Activated T-cell treated with anti-CD3 and anti-CD28 coated beads for 1 hour (primary cell): ENCODE results near the gene ADNP.

ENCODE experiments used
- DNase-seq: peaks from one replicate; pipeline ENCODE4 v3.0.0-alpha.2; 2020; ENCODE audit warnings: low read depth

The ADNP gene

GRCh38 chr20:50932016-50932485 lies 814 bp upstream of the ADNP start:
- no peak for DNase-seq

DNA sequence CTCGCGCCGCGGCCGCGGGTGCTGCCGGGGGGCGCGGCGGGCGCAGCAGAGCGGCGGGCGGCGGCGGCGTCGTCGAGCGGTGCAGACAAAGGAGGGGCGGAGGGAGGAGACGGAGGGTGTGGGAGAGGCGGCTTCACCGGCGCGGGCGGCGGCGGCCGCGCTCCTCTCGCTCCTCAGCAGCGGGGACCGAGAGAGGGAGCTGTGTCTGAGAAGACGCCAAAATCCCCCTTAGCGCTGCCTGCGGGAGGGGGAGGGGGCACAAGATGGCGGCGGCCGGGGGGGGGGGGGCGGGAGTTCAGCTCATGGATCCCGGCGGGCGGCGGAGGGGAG lies 296 bp downstream of the ADNP start:
- no peak for DNase-seq

DNA sequence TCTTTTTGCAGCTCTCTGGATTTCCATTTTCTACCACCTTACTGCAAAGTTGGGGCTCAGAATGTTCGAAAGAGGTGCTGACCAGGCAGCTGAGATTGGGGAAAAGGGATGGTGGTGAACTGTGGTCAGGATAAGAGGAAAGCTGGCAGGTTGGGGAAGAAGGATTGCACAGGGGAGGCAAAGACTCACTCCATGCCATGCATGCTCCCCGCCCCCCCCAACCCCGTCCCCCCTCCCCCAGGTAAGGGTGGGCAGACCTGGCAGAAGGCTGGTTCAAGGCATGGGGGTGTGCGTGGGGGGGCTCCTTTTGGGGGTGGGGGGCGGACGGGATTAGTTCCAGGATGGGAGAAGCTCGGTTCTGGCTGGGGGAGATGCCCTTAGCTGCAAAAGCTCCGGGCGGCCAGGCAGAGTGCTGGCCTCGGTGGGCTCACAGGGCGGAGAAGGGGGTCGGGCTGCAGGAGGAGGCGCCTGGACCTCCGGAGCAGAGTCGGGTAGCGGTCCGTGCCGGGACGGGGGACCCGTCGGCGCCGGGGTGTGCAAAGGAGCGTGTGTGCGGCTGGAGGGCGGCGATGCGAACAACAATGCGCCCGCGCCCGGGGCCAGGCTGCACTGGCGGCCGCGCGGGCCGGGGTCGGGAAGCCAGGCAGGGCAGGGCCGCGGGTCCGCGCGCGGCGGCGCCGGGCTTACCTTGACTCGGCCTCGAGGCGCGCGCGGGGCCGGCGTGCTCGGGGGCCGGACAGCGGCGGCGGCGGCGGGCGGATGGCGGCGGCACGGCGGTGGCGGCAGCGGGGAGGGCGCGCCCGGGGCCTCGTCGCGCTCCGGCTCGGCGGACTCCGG lies 880 bp downstream of the ADNP start:
- peak; percentile 17 for DNase-seq

DNA sequence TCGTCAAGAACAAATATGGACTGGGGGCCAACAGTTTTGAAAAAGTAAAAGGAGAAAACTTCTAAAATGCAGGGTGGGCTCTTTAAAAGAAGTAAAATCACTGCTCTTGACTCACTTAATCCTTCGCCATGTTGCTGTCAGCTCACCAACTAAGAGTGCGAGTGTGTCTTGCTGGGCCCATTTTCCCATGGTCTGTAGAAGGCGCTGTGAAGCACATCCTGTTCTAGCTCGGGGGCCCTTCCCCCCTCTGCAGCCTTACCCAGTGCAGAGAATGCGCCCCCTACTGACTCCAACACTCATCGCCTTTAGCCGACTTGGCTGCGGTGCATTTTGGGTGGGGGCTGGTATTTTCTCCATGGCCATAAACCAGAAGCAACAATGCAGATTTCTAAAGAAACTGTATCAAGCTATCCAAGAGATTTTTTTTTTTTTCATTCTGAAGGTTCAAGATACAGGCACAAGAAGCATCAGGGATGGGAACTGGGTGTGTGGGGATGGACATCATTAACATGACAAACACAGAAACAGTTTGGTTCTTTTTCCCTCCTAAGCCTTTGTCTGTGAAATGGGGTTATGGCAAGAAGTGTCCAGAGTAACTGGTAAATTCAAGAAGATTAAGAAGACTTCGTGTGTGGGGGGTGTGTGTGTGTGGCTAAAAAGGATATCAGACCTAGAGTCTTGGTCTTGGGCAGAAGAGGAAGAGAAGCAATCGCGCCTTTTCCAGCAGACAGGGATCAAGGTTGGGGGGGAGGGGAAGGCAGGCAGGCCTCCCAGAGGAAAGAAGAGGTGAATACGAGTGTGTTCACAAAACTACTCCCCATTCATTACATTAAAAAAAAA lies 1.7 kb downstream of the ADNP start:
- DNase-seq, result peak; percentile 80

DNA sequence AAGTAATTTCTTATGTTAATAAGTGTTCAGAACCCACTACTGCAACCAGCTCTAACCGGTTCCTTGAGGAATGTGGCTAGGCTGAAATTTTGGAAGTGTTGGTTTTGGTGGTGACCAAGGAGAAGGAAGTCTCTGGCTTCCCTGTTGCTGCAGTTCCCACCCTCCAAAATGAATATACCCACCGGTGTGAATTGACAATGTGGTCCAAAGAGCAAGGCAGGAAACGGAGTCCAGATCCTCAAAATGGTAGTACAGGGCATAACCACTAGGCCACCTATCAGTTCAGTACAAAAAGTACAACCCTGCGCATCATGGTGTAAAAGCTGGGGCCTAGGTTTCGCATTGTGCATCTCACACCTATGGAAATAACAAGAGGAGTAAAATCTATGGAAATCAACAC lies 2.8 kb downstream of the ADNP start:
- DNase-seq, result no peak

GRCh38 chr20:50926530-50926929 lies 4.7 kb downstream of the ADNP start:
- no peak for DNase-seq

DNA sequence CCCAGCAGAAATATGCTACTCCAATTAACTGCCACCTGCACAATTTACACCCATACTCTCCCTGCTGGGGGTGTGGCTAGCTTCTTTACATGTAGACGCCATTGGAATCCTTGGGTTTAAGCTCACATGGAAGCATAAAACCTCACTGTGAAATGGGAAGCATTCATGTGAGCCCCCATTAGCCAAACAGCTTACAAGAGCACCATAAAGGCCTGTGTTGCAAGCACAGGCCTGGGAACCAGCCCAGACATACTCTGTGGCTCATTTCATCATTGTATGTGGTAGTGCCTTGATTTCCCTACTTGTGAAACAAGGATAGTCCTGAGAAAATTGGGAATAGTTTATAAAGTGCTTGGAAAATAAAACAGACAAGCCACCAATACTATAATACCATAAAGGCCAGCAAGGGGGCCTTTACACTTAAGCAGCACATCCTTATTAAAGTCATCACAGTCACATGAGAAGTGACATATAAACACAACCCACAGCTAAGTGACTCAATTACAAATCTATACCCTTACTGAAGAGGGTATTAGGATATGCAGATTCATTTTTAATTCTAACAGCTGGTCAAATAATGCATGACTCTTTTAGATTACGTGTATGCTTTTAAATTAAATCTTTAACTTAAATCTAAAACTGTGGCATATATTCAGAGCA lies 6.8 kb downstream of the ADNP start:
- DNase-seq, result no peak

- no peak for DNase-seq
Observed at GRCh38 chr20:50921803-50922501, 9.3 kb downstream of the ADNP start.

DNA sequence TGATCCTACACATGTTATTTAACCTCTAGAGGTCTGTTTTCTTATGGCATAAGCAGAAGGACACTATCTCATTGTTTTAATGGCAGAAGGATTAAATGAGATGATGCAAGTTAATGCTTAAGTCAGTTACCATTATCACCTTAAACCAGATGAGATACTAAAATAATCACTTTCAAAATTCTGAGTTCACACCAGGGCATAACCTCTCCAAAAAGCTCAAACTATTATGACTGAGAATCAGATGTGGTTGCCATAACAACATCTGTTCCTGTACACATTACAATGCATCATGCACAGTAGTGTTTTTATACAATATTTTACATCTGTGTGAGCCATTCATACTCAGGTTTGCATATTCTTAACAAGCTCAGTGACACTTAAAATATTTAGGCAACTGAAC lies 10.2 kb downstream of the ADNP start:
- DNase-seq, result no peak

DNA sequence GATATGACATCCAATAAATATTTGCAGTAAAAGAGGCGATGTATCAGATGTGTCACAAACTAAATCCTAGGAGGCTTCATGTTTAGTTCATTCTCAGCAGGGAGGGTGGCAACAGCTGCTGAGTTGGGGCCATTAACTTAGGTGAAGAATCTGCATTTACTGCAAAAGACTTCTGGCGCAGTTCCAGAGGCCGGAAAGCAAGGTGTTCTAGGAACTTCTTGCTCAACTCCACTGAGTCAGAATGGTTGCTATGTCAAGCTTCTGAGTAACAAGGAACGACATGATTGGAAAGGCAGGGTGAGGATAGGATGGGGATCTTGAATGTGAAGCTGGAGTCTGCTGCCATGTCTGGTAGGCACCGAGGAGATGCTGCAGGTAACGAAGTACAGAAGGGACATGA lies 11.7 kb downstream of the ADNP start:
- DNase-seq, result no peak

- DNase-seq, result no peak
Observed at GRCh38 chr20:50918403-50918802, 12.8 kb downstream of the ADNP start.

DNA sequence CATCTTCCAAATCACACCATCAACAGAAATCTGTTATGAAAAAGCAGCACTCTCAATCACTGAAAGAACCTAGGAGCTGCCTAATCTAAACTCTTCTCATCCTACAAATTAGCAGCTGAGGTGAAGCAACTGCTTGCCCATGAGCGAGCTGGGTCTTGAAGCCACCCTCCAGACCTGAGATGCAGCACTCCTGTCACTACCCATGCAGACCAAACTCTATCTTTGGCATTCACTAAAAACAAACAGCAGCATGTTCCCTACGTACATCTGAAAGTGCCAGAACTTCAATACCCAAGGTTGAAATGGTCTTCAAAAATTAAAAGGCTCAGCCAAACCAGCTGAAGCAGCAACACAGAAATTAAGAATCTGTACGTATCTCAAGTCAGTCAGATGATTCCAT lies 14.3 kb downstream of the ADNP start:
- no peak for DNase-seq

- DNase-seq, result no peak
Observed at GRCh38 chr20:50916257-50916656, 15.0 kb downstream of the ADNP start.

- DNase-seq, result no peak
Observed at GRCh38 chr20:50915424-50915823, 15.8 kb downstream of the ADNP start.

DNA sequence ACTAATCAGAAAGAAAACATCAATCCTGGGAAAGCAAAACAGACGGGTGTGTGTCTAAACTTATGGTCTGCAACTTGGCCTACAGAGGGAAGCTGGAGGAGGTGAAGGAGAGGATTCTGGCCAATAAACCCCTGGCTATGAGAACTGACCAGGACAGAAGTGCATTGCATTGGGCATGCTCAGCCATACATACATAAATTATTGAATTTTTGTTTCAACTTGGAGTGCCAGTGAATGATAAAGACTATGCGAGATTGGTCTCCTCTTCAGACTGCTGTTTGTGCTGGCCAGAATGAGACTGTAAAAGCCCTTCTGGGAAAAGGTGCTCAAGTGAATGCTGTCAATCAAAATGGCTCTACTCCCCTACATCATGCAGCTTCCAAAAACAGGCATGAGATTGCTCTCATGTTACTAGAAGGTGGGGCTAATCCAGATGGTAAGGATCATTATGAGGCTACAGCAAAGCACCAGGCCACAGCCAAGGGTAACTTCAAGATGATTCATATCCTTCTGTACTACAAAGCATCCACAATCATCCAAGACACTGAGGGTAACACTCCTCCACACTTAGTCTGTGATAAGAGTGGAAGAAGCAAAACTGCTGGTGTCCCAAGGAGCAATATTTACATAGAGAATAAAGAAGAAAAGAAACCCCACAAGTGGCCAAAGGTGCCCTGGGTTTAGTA lies 17.4 kb downstream of the ADNP start:
- DNase-seq, result no peak

DNA sequence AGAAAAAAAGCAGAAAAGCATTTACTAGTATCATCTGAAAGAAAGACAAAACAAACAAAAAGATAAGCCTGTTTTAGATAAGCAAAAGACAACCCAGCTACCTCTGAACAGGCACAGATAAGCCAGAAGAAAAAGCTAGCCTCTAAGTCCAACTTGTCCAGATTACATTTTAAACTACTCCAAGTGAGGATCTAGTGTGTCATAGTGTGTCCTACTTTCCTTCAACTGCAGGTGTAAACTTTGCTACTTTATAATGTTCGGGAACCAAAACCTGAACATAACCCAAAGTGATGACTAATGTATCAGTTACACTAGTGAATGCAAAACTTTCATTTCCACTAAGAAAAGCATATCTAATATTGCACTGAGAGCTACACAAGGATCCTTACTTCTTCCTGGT lies 19.5 kb downstream of the ADNP start:
- no peak for DNase-seq

DNA sequence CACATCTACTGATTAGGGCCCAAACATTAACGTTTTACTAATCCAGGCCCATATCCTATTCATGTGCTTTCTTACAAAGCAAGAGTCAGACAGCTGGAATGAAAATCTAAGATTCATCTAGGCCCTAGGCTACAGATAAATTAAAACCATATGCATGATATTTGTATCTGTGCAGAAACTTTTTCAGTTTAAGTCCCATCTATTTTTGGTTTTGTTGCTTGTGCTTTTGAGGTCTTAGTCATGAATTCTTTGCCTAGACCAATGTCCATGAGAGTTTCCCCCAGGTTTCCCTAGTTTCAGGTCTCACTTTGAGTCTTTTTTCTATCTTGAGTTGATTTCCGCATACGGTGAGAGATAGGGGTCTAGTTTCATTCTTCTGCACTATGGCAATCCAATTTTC lies 20.2 kb downstream of the ADNP start:
- DNase-seq, result no peak

DNA sequence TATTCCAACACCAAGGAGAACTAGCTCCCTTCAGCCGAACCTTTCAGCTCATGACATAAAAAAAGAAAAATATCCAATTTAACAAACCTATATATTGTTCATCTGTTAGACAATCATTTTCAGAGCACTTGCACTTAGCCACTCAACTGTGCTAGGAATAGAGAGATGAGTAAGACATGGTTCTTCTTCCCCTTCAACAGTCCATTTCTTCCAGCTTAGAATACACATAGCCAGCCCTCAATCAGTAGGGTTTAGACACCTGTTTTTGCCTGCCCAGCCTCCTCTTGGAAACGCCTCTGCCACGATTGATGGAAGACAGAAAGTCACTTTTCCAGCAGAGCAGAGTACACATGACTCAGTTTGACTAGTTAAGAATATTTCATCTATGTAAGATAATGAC lies 21.8 kb downstream of the ADNP start:
- no peak for DNase-seq

DNA sequence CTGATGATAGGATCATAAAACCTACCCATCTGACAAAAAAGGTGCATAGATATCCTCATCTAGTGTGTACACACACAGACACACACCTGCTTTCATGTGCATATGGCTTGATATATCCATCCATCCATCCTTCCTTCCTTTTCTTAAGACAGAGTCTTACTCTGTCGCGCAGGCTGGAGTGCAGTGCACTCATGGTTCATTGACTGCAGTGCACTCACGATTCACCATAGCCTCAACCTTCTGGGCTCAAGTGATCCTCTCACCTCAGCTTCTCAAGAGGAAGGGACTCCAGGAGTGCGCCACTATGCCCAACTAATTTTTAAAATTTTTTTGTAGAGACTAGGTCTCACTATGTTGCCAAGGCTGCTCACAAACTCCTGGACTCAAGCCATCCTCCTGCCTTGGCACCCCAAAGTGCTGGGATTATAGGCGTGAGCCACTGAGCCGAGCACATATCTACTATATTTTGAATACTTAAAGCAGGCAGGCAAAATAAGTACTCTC lies 27.1 kb downstream of the ADNP start:
- no peak for DNase-seq

DNA sequence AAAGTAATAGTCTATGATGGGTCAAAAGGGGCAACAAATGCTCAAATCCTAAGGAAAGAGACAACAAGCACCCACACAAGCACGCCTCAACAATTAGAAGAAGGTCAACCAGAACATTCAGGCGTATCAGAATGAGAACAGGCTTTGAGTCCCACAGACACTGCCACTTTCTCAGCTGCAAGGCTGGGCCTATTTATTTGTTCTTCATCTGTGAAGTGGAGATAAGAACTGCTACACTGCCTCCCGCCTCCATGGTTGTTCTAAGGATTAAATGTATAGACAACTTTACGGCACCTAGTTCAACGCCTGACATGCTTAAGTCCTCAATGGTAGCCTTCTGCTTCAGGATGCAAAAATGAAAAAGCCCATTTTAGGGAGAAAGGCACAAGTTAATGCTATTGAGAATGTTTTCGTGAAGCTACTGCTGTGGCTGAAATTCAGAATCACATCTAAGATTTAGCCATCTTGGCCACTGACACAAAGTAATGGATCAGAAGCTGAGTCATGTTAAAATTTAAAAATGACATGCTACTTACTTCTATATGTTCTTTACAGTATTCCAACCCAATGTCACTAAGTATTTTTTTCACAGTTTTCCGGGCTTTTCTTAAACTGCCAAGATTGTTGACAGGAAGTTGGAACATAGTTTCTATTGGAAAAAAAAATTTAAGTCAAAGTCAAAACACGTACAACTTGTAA lies 27.7 kb downstream of the ADNP start:
- DNase-seq, result no peak

DNA sequence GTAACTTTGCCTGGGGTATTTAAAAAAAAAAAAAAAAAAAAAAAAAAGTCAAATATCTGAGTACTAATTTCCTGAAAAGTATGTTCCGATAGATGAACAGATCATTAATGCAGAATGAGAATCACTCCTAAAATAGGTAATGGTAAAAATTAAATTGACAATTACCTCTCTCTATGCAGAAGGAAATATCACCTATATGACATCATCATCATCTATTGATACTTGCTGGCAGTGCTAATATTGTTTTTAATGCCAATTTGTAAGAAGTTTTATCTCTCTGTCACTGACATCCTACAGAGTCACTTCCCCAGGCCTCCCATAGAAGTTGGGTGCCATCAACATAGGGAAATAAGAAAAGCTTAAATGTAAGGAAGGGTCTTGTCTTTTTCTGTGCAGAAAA lies 29.9 kb downstream of the ADNP start:
- no peak for DNase-seq
